Prostate gland (tissue), 2 donors: ENCODE measurements around the gene CD276.
"Not testable (repeated sequence)": the region's sequence is repeated elsewhere in the genome, so short reads cannot be mapped to it uniquely, and the experiment has no call there.

ENCODE experiments used
- POLR2A ChIP-seq: fragments of 450-650 bp; IDR thresholded peaks from one replicate; pipeline ENCODE4 v1.6.1; 2016; ENCODE audit warnings: antibody characterized with exemption, mild to moderate bottlenecking
- POLR2AphosphoS5 ChIP-seq: sonication (generic); formaldehyde crosslinking; IDR thresholded peaks from one replicate; pipeline ENCODE4 v1.6.1; 2017; ENCODE audit warnings: antibody characterized with exemption
- TF ChIP-seq, protein P1 (sequence below), 4 experiments: fragments of 200-600 bp in 2 of 4; fragments of 450-650 bp in 2 of 4; sonication (generic) in 2 of 4; IDR thresholded peaks; 1 replicate in 3 of 4; 2 replicates in 1 of 4; pipeline ENCODE4 v1.5.1; 2016 to 2019; ENCODE audit warnings: antibody characterized with exemption in 4 of 4, mild to moderate bottlenecking in 2 of 4, moderate library complexity in 2 of 4

DNA sequence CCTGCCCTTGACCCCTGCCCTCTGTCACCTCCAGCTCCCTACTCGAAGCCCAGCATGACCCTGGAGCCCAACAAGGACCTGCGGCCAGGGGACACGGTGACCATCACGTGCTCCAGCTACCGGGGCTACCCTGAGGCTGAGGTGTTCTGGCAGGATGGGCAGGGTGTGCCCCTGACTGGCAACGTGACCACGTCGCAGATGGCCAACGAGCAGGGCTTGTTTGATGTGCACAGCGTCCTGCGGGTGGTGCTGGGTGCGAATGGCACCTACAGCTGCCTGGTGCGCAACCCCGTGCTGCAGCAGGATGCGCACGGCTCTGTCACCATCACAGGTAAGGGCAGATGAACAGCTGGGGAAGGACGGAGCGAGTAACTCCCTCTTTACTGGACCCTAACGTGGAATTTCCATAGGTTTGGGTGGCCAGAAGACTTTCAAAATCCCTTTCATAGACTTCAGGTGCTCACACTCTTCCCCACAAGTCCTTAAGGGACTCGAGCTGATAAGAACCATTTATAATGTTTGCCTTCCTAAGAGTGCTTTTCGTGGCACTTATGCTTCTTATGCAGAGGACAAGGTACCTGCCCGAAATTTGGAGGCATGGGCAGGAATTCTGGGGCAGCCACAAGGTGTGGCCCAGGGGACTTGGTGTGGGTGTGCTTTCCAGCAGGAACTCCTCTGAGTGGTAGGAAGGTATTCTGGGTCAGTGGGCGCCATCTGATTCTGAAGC, 20.1 kb downstream of the CD276 start:
- not testable (repeated sequence) for TF ChIP-seq POLR2AphosphoS5, POLR2A
- TF ChIP-seq, protein P1, sequence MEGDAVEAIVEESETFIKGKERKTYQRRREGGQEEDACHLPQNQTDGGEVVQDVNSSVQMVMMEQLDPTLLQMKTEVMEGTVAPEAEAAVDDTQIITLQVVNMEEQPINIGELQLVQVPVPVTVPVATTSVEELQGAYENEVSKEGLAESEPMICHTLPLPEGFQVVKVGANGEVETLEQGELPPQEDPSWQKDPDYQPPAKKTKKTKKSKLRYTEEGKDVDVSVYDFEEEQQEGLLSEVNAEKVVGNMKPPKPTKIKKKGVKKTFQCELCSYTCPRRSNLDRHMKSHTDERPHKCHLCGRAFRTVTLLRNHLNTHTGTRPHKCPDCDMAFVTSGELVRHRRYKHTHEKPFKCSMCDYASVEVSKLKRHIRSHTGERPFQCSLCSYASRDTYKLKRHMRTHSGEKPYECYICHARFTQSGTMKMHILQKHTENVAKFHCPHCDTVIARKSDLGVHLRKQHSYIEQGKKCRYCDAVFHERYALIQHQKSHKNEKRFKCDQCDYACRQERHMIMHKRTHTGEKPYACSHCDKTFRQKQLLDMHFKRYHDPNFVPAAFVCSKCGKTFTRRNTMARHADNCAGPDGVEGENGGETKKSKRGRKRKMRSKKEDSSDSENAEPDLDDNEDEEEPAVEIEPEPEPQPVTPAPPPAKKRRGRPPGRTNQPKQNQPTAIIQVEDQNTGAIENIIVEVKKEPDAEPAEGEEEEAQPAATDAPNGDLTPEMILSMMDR (IDR thresholded peaks at IDR 0.05), result not testable (repeated sequence)
